GM12865 (cell line): ENCODE results near the gene PTPN13.

Experiments
- DNase-seq: peaks from one replicate; pipeline ENCODE4 v3.0.0; 2010; ENCODE audit warnings: low read depth
- H3K4me3 ChIP-seq: 2 replicates; pipeline ENCODE4 v1.5.1; 2011; ENCODE audit warnings: mild to moderate bottlenecking, low read depth, low read length, control low read depth
- CTCF ChIP-seq: IDR thresholded peaks from 2 replicates; pipeline ENCODE4 v1.5.1; 2011; ENCODE audit warnings: low read length, control low read depth, low read depth, inconsistent platforms; ENCODE audit not compliant: insufficient read depth; ENCODE audit errors: missing control alignments

The PTPN13 gene

GRCh38 chr4:86614865-86615264 lies 20.8 kb downstream of the PTPN13 start:
- H3K4me3 ChIP-seq = no peak overlapping the region
- DNase-seq = no peak
- TF ChIP-seq CTCF = no peak

GRCh38 chr4:86615501-86615900 lies 21.4 kb downstream of the PTPN13 start:
- no peak for DNase-seq
- no peak for TF ChIP-seq CTCF
- no peak overlapping the region for H3K4me3 ChIP-seq

- no peak for TF ChIP-seq CTCF
- no peak for DNase-seq
Observed at GRCh38 chr4:86619656-86620055, 25.5 kb downstream of the PTPN13 start.

GRCh38 chr4:86621435-86621834 lies 27.3 kb downstream of the PTPN13 start:
- DNase-seq = no peak
- H3K4me3 ChIP-seq = no peak overlapping the region
- TF ChIP-seq CTCF = no peak

More at GRCh38 chr4:86619656-86620055, 25.5 kb downstream of the PTPN13 start:
- no peak overlapping the region for H3K4me3 ChIP-seq

- DNase-seq = no peak
Observed at GRCh38 chr4:86626066-86626465, 32.0 kb downstream of the PTPN13 start.

GRCh38 chr4:86627462-86628135 lies 33.5 kb downstream of the PTPN13 start:
- H3K4me3 ChIP-seq = no peak overlapping the region
- TF ChIP-seq CTCF = no peak
- DNase-seq = no peak

More at GRCh38 chr4:86626066-86626465, 32.0 kb downstream of the PTPN13 start:
- no peak for TF ChIP-seq CTCF
- no peak overlapping the region for H3K4me3 ChIP-seq

- no peak for TF ChIP-seq CTCF
- no peak overlapping the region for H3K4me3 ChIP-seq
- no peak for DNase-seq
Observed at GRCh38 chr4:86630629-86631028, 36.5 kb downstream of the PTPN13 start.
